T-cell (primary cell): Measurements from ENCODE around the gene TMEM178A. TPM values are rescaled to one million over a fixed set of nuclear protein-coding genes. Genes with fewer than 3 reads are reported as not detected.

Source experiments
- ATAC-seq, 4 experiments: fragments of 200-7000 bp in 3 of 4; fragments of 150-1000 bp in 1 of 4; cut with Tn5 transposase; replicated peaks in 1 of 4; 1 replicate in 3 of 4; 2 replicates in 1 of 4; pipeline ENCODE4 v1.10.0; 2021; ENCODE audit warnings: moderate library complexity in 3 of 4, mild to moderate bottlenecking in 2 of 4, moderate number of reproducible peaks in 1 of 4
- CTCF ChIA-PET, 2 donors: fragments of 300-600 bp; sonication (Branson Sonifier 250); formaldehyde crosslinking; loops; one replicate each; lab custom pipeline; 2022; ENCODE audit warnings: antibody characterized with exemption in 2 of 2; lab: Charles Lee
- POLR2A ChIA-PET, 2 donors: fragments of 300-600 bp; sonication (Branson Sonifier 250); formaldehyde crosslinking; loops; one replicate each; lab custom pipeline; 2022; ENCODE audit warnings: antibody characterized with exemption in 2 of 2; lab: Charles Lee
- DNase-seq, 35 experiments: peaks; one replicate each; pipeline versions ENCODE4 v3.0.0 to v3.0.0-alpha.2; 2013 to 2023
- H3K27ac ChIP-seq: one replicate; pipeline ENCODE4 v1.5.1; 2013; ENCODE audit warnings: low read length
- H3K27me3 ChIP-seq, 2 experiments: replicated peaks in 1 of 2; 1 replicate in 1 of 2; 2 replicates in 1 of 2; pipeline versions ENCODE4 v1.6.1 to v1.7.0; 2013; ENCODE audit warnings: low read length in 1 of 2, mixed read lengths in 1 of 2; ENCODE audit not compliant: control insufficient read depth in 2 of 2, insufficient read depth in 2 of 2; ENCODE audit errors: extremely low read depth in 1 of 2
- H3K36me3 ChIP-seq, 2 donors: 1 replicate in 1 of 2; 2 replicates in 1 of 2; pipeline versions ENCODE4 v1.6.1 to v1.7.0; 2013; ENCODE audit warnings: low read length in 1 of 2; ENCODE audit not compliant: control insufficient read depth in 2 of 2, insufficient read depth in 1 of 2; ENCODE audit errors: extremely low read depth in 1 of 2
- H3K4me1 ChIP-seq, 2 experiments: 1 replicate in 1 of 2; 2 replicates in 1 of 2; pipeline versions ENCODE4 v1.6.1 to v1.7.0; 2013; ENCODE audit warnings: low read length in 2 of 2, mixed read lengths in 1 of 2; ENCODE audit not compliant: insufficient read depth in 2 of 2, control insufficient read depth in 1 of 2; ENCODE audit errors: extremely low read depth in 1 of 2
- H3K4me3 ChIP-seq, 2 donors: 1 replicate in 1 of 2; 2 replicates in 1 of 2; pipeline versions ENCODE4 v1.5.1 to v1.7.0; 2013; ENCODE audit warnings: mild to moderate bottlenecking in 2 of 2, low read length in 1 of 2, moderate library complexity in 1 of 2; ENCODE audit not compliant: control insufficient read depth in 1 of 2; ENCODE audit errors: extremely low read depth in 1 of 2
- H3K9me3 ChIP-seq: 2 replicates; pipeline ENCODE4 v1.7.0; 2013
- H3K27ac Mint-ChIP-seq, 2 donors: one replicate each; pipeline ENCODE4 v1.8.0; 2020 to 2021; ENCODE audit warnings: mild to moderate bottlenecking in 2 of 2, mixed read lengths in 2 of 2
- H3K27me3 Mint-ChIP-seq, 2 donors: one replicate each; pipeline ENCODE4 v1.8.0; 2021 to 2022; ENCODE audit warnings: mixed read lengths in 2 of 2
- H3K36me3 Mint-ChIP-seq: one replicate; pipeline ENCODE4 v1.8.0; 2021; ENCODE audit warnings: mixed read lengths
- H3K4me1 Mint-ChIP-seq, 3 donors: one replicate each; pipeline ENCODE4 v1.8.0; 2020 to 2022; ENCODE audit warnings: mixed read lengths in 3 of 3, mild to moderate bottlenecking in 1 of 3
- H3K4me3 Mint-ChIP-seq, 3 donors: one replicate each; pipeline ENCODE4 v1.8.0; 2020 to 2022; ENCODE audit warnings: mild to moderate bottlenecking in 3 of 3, mixed read lengths in 3 of 3, moderate library complexity in 3 of 3
- H3K9me3 Mint-ChIP-seq, 3 donors: one replicate each; pipeline ENCODE4 v1.8.0; 2020 to 2022; ENCODE audit warnings: mixed read lengths in 3 of 3
- WGBS: methylation state at CpG from one replicate; pipeline ENCODE4 v1.1.5; 2013; ENCODE audit warnings: missing lambda C conversion rate; ENCODE audit not compliant: insufficient coverage; 5-methylcytosine and 5-hydroxymethylcytosine counted together
- total RNA-seq, 35 experiments: library from RNA in 6 of 35; stranded (reverse) in 6 of 35; fragments of 120-200 nt in 1 of 35; gene quantifications; one replicate each; pipeline versions ENCODE4 v1.2.1 to v1.2.4 and lab custom pipeline; 2013 to 2026

The TMEM178A gene
- total RNA-seq, 5 donors from 2014 or later (not counting 1 experiment from before 2014, with no cell fraction given), result 0.32 to 0.47 (median 0.45) TPM; not detected in 2

GRCh38 chr2:39678170-39678569, 12.5 kb downstream of the TMEM178A start:
- Mint-ChIP-seq H3K9me3 (peaks cover 0 to 4% (median 3%) of the 10 kb centered on the region in 3 donors), H3K27me3 (peaks cover 14 to 16% of the 10 kb centered on the region in 2 donors), H3K36me3 (no peaks in the 10 kb centered on the region), H3K4me3 (no peak overlapping the region), H3K27ac (no peak overlapping the region), H3K4me1 (no peaks in the 10 kb centered on the region)
- no peaks in the 10 kb centered on the region for H3K36me3 ChIP-seq
- H3K27me3 ChIP-seq, result no peaks in the 10 kb centered on the region
- H3K4me3 ChIP-seq, result no peak overlapping the region
- no peaks in the 10 kb centered on the region for H3K9me3 ChIP-seq
- ATAC-seq, result no peak
- POLR2A ChIA-PET, result interaction anchor here in 1 of 2 donors (0.7 kb wide), 1 partner anchor 742 kb away, joined by 3 read pairs; no protein-coding TSS in a partner anchor
- H3K27ac ChIP-seq, result no peak overlapping the region
- no CpG with 5 or more reads among the region's 2 CpGs for WGBS
- CTCF ChIA-PET, result no interaction called here
- no peak for DNase-seq
- no peaks in the 10 kb centered on the region for H3K4me1 ChIP-seq

- ChIA-PET CTCF (no interaction called here), POLR2A (interaction anchor here in 1 of 2 donors (0.9 kb wide), 1 partner anchor 11 kb away, joined by 3 read pairs; no protein-coding TSS in a partner anchor)
- no peaks in the 10 kb centered on the region for H3K9me3 ChIP-seq
- H3K4me3 Mint-ChIP-seq, result no peak overlapping the region
- no CpG with 5 or more reads among the region's 3 CpGs for WGBS
- H3K27me3 Mint-ChIP-seq, result peaks cover 18 to 19% of the 10 kb centered on the region in 2 donors
- H3K27ac Mint-ChIP-seq, result no peak overlapping the region
- no peak overlapping the region for H3K27ac ChIP-seq
- no peak for ATAC-seq
- H3K36me3 Mint-ChIP-seq, result no peaks in the 10 kb centered on the region
- DNase-seq, result no peak
- H3K4me3 ChIP-seq, result no peak overlapping the region
- H3K9me3 Mint-ChIP-seq, result peaks cover 0 to 4% (median 3%) of the 10 kb centered on the region in 3 donors
- H3K4me1 ChIP-seq, result no peaks in the 10 kb centered on the region
- no peaks in the 10 kb centered on the region for H3K4me1 Mint-ChIP-seq
- H3K36me3 ChIP-seq, result no peaks in the 10 kb centered on the region
- peaks cover 0 to 3% of the 10 kb centered on the region in 2 experiments for H3K27me3 ChIP-seq
Measured at GRCh38 chr2:39679805-39680204, 14.1 kb downstream of the TMEM178A start.

- ChIA-PET POLR2A (no interaction called here), CTCF (no interaction called here)
- Histone ChIP-seq H3K9me3 (no peaks in the 10 kb centered on the region), H3K27me3 (peaks cover 0 to 12% of the 10 kb centered on the region in 2 experiments), H3K4me3 (no peak overlapping the region), H3K36me3 (no peaks in the 10 kb centered on the region), H3K4me1 (no peaks in the 10 kb centered on the region), H3K27ac (no peak overlapping the region)
- ATAC-seq (no peak), DNase-seq (no peak)
- Mint-ChIP-seq H3K27me3 (peaks cover 20 to 27% of the 10 kb centered on the region in 2 donors), H3K27ac (no peak overlapping the region), H3K4me1 (no peaks in the 10 kb centered on the region), H3K4me3 (no peak overlapping the region), H3K9me3 (peaks cover 0 to 4% (median 3%) of the 10 kb centered on the region in 3 donors), H3K36me3 (no peaks in the 10 kb centered on the region)
- WGBS, result 86% methylated on average over 2 of the region's 2 CpGs
Measured at GRCh38 chr2:39682066-39682692, 16.5 kb downstream of the TMEM178A start.

DNA sequence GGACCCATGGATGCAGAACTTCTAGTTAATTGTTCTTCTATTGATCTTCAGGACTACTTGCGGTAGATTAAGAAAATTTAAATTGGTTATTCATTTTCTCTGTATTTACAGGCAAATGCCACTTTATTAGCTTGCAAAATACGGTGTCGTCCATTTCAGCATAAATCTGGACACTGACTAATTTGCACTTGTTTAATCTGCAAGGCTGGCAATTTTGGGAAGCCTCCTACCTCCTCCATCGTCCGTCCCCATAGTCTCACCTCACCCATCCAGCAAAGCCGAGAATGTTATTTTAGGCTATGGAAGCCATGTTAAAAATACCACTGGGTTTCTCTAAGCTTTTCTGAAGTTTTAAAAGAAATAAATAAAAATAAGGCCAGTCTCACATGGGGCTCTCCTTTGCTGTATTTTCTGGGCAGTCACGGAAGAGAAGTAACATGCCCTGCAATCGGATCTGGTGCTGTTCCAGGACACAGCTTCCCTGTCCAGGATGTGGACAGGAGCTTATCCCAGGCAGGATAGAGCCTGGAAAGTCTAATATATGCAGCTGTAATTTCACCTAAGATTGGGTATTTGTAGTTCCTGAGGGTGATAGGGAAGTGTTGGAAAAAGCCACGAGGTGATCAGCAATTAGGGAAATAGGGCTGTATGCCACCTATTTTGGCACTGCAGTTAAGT, 17.4 kb downstream of the TMEM178A start:
- peaks cover 0 to 2% (median 0%) of the 10 kb centered on the region in 3 donors for H3K9me3 Mint-ChIP-seq
- H3K27me3 Mint-ChIP-seq, result peaks cover 16 to 24% of the 10 kb centered on the region in 2 donors
- no peak overlapping the region for H3K27ac Mint-ChIP-seq
- ATAC-seq (no peak), DNase-seq (no peak)
- no peaks in the 10 kb centered on the region for H3K9me3 ChIP-seq
- H3K27ac ChIP-seq, result no peak overlapping the region
- H3K4me1 Mint-ChIP-seq, result no peaks in the 10 kb centered on the region
- H3K4me3 ChIP-seq, result no peak overlapping the region
- H3K36me3 Mint-ChIP-seq, result no peaks in the 10 kb centered on the region
- no peaks in the 10 kb centered on the region for H3K4me1 ChIP-seq
- no peaks in the 10 kb centered on the region for H3K36me3 ChIP-seq
- WGBS, result 75% methylated on average over 4 of the region's 9 CpGs
- no peak overlapping the region for H3K4me3 Mint-ChIP-seq
- peaks cover 0 to 12% of the 10 kb centered on the region in 2 experiments for H3K27me3 ChIP-seq
- ChIA-PET CTCF (interaction anchor here in 1 of 2 donors (0.5 kb wide), 1 partner anchor 779 kb away, joined by 3 read pairs; no protein-coding TSS in a partner anchor), POLR2A (no interaction called here)

GRCh38 chr2:39684464-39684863, 18.7 kb downstream of the TMEM178A start:
- no peaks in the 10 kb centered on the region for H3K36me3 Mint-ChIP-seq
- DNase-seq (no peak), ATAC-seq (no peak)
- no peaks in the 10 kb centered on the region for H3K4me1 ChIP-seq
- no peak overlapping the region for H3K27ac ChIP-seq
- no peaks in the 10 kb centered on the region for H3K9me3 ChIP-seq
- no peak overlapping the region for H3K4me3 ChIP-seq
- ChIA-PET CTCF (no interaction called here), POLR2A (no interaction called here)
- H3K9me3 Mint-ChIP-seq, result no peaks in the 10 kb centered on the region
- 85% methylated on average over 3 of the region's 5 CpGs for WGBS
- H3K4me1 Mint-ChIP-seq, result no peaks in the 10 kb centered on the region
- peaks cover 0 to 12% of the 10 kb centered on the region in 2 experiments for H3K27me3 ChIP-seq
- no peak overlapping the region for H3K27ac Mint-ChIP-seq
- no peak overlapping the region for H3K4me3 Mint-ChIP-seq
- H3K36me3 ChIP-seq, result no peaks in the 10 kb centered on the region
- peaks cover 21 to 28% of the 10 kb centered on the region in 2 donors for H3K27me3 Mint-ChIP-seq

DNA sequence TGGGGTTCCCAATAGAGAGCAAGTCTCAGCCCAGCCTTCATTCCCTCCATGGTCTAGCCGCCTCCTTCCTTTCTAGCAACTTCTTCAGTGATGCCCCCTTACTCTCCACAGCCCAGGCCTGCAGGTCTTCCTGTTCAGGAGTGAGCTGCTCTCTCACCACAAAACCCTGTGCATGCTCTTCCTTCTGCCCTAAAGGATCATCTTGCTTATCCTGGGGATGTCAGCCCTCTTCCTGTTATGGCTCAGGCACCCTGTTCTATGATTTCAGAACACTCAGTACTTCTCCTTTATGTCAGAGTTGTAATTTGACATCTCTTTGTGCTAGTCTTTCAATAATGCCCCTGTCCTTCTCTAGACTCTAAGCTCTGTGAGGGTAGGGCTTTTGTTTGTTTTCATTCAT, 19.4 kb downstream of the TMEM178A start:
- Mint-ChIP-seq H3K27ac (no peak overlapping the region), H3K4me1 (no peaks in the 10 kb centered on the region), H3K27me3 (peaks cover 24 to 32% of the 10 kb centered on the region in 2 donors), H3K4me3 (no peak overlapping the region), H3K36me3 (no peaks in the 10 kb centered on the region), H3K9me3 (no peaks in the 10 kb centered on the region)
- ATAC-seq (no peak), DNase-seq (no peak)
- no peaks in the 10 kb centered on the region for H3K36me3 ChIP-seq
- peaks cover 0 to 12% of the 10 kb centered on the region in 2 experiments for H3K27me3 ChIP-seq
- H3K4me3 ChIP-seq, result no peak overlapping the region
- ChIA-PET POLR2A (no interaction called here), CTCF (no interaction called here)
- 100% methylated on average over 1 of the region's 1 CpG for WGBS
- no peaks in the 10 kb centered on the region for H3K9me3 ChIP-seq
- H3K27ac ChIP-seq, result no peak overlapping the region
- H3K4me1 ChIP-seq, result no peaks in the 10 kb centered on the region
